OCI-LY1 (cell line): ENCODE data around the gene CDH26.

Experiments used
- CTCF ChIP-seq: fragments of 200-600 bp; sonication (generic), shearing (Covaris generic); IDR thresholded peaks from 2 replicates; pipeline ENCODE4 v1.5.1; 2017; ENCODE audit warnings: mild to moderate bottlenecking, antibody characterized with exemption, low read length, moderate library complexity, mixed read lengths
- EZH2 ChIP-seq: fragments of 200-600 bp; sonication (generic), shearing (Covaris generic); IDR thresholded peaks from 2 replicates; pipeline ENCODE4 v1.8.0; 2017; ENCODE audit warnings: borderline replicate concordance, mixed run types, mild to moderate bottlenecking, antibody characterized with exemption, low read length, moderate library complexity, mixed read lengths

GRCh38 chr20:60060006-60060557, 101.9 kb downstream of the CDH26 start:
- no peak for TF ChIP-seq CTCF
- no peak for TF ChIP-seq EZH2
